HepG2 (cell line): ENCODE measurements around the gene ZNF792. TPM values are rescaled to one million over a fixed set of nuclear protein-coding genes. Genes with fewer than 3 reads are reported as not detected.

Experiments used
- ASH2L ChIP-seq: fragments of 300-600, 200-600 bp; sonication (generic); IDR thresholded peaks from 2 replicates; pipeline ENCODE4 v1.7.0; 2017; ENCODE audit warnings: low read depth, mild to moderate bottlenecking, moderate library complexity, mixed read lengths, low read length; ENCODE audit not compliant: insufficient read length
- CEBPB ChIP-seq: IDR thresholded peaks from 2 replicates; pipeline ENCODE4 v1.6.1; 2011; ENCODE audit warnings: low read depth, low read length, improper control_type of control experiment, borderline replicate concordance
- HDAC1 ChIP-seq: sonication (generic); formaldehyde crosslinking; IDR thresholded peaks from 2 replicates; pipeline ENCODE4 v1.5.1; 2020; ENCODE audit warnings: mild to moderate bottlenecking, missing genetic modification reagents
- HNRNPK ChIP-seq: fragments of 200-400 bp; formaldehyde crosslinking; IDR thresholded peaks from 2 replicates; pipeline ENCODE4 v1.6.1; 2018; ENCODE audit warnings: low read length, low read depth, moderate library complexity, mild to moderate bottlenecking; ENCODE audit not compliant: poor library complexity, severe bottlenecking
- ISX ChIP-seq: sonication (generic); formaldehyde crosslinking; conservative IDR thresholded peaks from 2 replicates; pipeline ENCODE4 v1.5.0; 2020; ENCODE audit warnings: missing genetic modification reagents
- KLF15 ChIP-seq: sonication (generic); formaldehyde crosslinking; IDR thresholded peaks from 2 replicates; pipeline ENCODE4 v1.8.1; 2023; ENCODE audit warnings: borderline replicate concordance, mild to moderate bottlenecking, inconsistent platforms, missing genetic modification reagents, mixed read lengths
- MBNL3 ChIP-seq: fragments of 250-450 bp; sonication (Bioruptor Pico); conservative IDR thresholded peaks from 2 replicates; pipeline ENCODE4 v1.8.0; 2022; ENCODE audit warnings: mild to moderate bottlenecking, inconsistent platforms
- NFYC ChIP-seq: IDR thresholded peaks from 2 replicates; pipeline ENCODE4 v1.6.1; 2016; ENCODE audit warnings: missing genetic modification reagents, missing compliant biosample characterization
- PAWR ChIP-seq: sonication (generic); formaldehyde crosslinking; IDR thresholded peaks from 2 replicates; pipeline ENCODE4 v1.4.0; 2020; ENCODE audit warnings: missing genetic modification reagents, mild to moderate bottlenecking, borderline replicate concordance
- SP140L ChIP-seq: sonication (generic); formaldehyde crosslinking; IDR thresholded peaks from 2 replicates; pipeline ENCODE4 v1.4.0; 2020; ENCODE audit warnings: missing genetic modification reagents, borderline replicate concordance
- ZNF569 ChIP-seq: sonication (generic); formaldehyde crosslinking; IDR thresholded peaks from 2 replicates; pipeline ENCODE4 v1.5.0; 2020; ENCODE audit warnings: mild to moderate bottlenecking, missing genetic modification reagents, moderate library complexity, borderline replicate concordance
- ZNF766 ChIP-seq: sonication (generic); formaldehyde crosslinking; IDR thresholded peaks from 2 replicates; pipeline ENCODE4 v1.5.0; 2020; ENCODE audit warnings: missing genetic modification reagents, borderline replicate concordance
- ZNF850 ChIP-seq: sonication (generic); formaldehyde crosslinking; conservative IDR thresholded peaks from 2 replicates; pipeline ENCODE4 v1.9.0; 2021; ENCODE audit warnings: mild to moderate bottlenecking, missing genetic modification reagents
- ZSCAN22 ChIP-seq: sonication (generic); formaldehyde crosslinking; IDR thresholded peaks from 2 replicates; pipeline ENCODE4 v1.4.0; 2020; ENCODE audit warnings: mild to moderate bottlenecking, missing genetic modification reagents
- polyA plus RNA-seq, 8 experiments: library from polyadenylated mRNA; depleted of rRNA in 3 of 8; stranded (reverse) in 7 of 8; unstranded in 1 of 8; fragments of >200 nt; fragmentation: Illumina TruSeq in 4 of 8; extraction: Trizol in 4 of 8; gene quantifications; 2 replicates each; pipeline versions ENCODE4 v1.2.1 to v1.2.3, GENCODE V29; 2011 to 2016; ENCODE audit warnings: low read depth in 4 of 8, missing spikeins in 1 of 8, mixed read lengths in 1 of 8; ENCODE audit not compliant: insufficient read depth in 1 of 8
- total RNA-seq, 5 experiments: library from RNA; depleted of rRNA; stranded (reverse); fragments of >200 nt; fragmentation: Illumina TruSeq; extraction: Trizol; gene quantifications; 2 replicates each; pipeline ENCODE4 v1.2.3, GENCODE V29; 2016; ENCODE audit warnings: low read depth in 1 of 5
- TF ChIP-seq, protein P1 (sequence below): fragments of 450-650 bp; IDR thresholded peaks from 2 replicates; pipeline ENCODE4 v1.6.1; 2017
- TF ChIP-seq, protein P2 (sequence below): sonication (generic); formaldehyde crosslinking; IDR thresholded peaks from 2 replicates; pipeline ENCODE4 v1.4.0; 2020; ENCODE audit warnings: missing genetic modification reagents
- TF ChIP-seq, protein P3 (sequence below): sonication (generic); formaldehyde crosslinking; IDR thresholded peaks from 2 replicates; pipeline ENCODE4 v1.8.1; 2023; ENCODE audit warnings: mild to moderate bottlenecking, moderate library complexity, missing genetic modification reagents
- TF ChIP-seq, protein P4 (sequence below): IDR thresholded peaks from 2 replicates; pipeline ENCODE4 v1.6.1; 2016; ENCODE audit warnings: low read depth
- TF ChIP-seq, protein P5 (sequence below): sonication (generic); formaldehyde crosslinking; IDR thresholded peaks from 2 replicates; pipeline ENCODE4 v1.5.0; 2020; ENCODE audit warnings: mild to moderate bottlenecking, missing genetic modification reagents

The ZNF792 gene
- total and polyA plus RNA-seq, 2 of the 13 experiments (the other 11 are each of a cell fraction or from before 2014, with no cell fraction given) = 5.5 to 11.5 TPM

DNA sequence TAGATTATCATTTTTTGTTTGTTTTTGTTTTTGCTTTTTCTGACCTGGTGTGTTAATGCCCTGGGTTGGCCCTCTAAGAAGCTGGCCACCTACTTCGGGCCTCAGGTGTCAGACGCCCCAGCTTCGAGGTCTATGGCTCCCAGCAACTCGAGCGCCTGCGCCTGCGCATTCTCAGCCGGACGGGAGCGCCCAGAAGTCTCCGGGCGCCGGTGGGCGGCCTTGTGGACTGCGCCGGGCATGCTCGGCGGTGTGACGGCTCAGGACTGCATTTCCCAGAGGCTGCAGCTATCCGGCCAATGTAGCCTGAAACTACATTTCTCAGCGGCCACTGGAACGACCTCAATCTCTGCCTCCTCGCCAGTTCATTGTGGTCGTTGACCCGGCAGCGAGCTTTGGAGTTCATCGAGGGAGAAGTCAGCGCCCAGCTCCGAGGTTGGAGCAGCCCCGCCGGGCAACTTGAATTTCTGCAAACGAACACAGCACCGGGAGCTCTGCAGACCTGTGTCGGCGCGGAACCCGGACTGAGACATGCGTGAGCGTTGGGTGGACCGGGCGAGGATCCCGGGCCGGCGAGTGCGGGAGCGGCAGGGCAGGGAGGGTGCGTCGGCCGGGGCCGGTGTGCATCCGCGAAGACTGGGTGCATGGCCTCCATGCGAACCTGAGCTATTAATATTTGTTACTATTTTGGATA, 37.2 kb downstream of the ZNF792 start, which contains the start of gene ZNF30 (continued):
- TF ChIP-seq SP140L (CRISPR knock-in tag) (no peak), HNRNPK (no peak), KLF15 (CRISPR knock-in tag) (no peak), PAWR (CRISPR knock-in tag) (no peak), ISX (CRISPR knock-in tag) (peak; percentile 48; the same call in 1 of the 2 replicates), NFYC (peak; percentile 41), ZSCAN22 (no peak), HDAC1 (CRISPR knock-in tag) (peak; percentile 75), ZNF569 (no peak), CEBPB (no peak), ZNF766 (peak; percentile 64; the same call in 1 of the 2 replicates), MBNL3 (no peak), ZNF850 (peak; percentile 85; the same call in 1 of the 2 replicates), ASH2L (peak; percentile 77)
- TF ChIP-seq, protein P1, sequence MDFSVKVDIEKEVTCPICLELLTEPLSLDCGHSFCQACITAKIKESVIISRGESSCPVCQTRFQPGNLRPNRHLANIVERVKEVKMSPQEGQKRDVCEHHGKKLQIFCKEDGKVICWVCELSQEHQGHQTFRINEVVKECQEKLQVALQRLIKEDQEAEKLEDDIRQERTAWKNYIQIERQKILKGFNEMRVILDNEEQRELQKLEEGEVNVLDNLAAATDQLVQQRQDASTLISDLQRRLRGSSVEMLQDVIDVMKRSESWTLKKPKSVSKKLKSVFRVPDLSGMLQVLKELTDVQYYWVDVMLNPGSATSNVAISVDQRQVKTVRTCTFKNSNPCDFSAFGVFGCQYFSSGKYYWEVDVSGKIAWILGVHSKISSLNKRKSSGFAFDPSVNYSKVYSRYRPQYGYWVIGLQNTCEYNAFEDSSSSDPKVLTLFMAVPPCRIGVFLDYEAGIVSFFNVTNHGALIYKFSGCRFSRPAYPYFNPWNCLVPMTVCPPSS = no peak
- TF ChIP-seq, protein P2, sequence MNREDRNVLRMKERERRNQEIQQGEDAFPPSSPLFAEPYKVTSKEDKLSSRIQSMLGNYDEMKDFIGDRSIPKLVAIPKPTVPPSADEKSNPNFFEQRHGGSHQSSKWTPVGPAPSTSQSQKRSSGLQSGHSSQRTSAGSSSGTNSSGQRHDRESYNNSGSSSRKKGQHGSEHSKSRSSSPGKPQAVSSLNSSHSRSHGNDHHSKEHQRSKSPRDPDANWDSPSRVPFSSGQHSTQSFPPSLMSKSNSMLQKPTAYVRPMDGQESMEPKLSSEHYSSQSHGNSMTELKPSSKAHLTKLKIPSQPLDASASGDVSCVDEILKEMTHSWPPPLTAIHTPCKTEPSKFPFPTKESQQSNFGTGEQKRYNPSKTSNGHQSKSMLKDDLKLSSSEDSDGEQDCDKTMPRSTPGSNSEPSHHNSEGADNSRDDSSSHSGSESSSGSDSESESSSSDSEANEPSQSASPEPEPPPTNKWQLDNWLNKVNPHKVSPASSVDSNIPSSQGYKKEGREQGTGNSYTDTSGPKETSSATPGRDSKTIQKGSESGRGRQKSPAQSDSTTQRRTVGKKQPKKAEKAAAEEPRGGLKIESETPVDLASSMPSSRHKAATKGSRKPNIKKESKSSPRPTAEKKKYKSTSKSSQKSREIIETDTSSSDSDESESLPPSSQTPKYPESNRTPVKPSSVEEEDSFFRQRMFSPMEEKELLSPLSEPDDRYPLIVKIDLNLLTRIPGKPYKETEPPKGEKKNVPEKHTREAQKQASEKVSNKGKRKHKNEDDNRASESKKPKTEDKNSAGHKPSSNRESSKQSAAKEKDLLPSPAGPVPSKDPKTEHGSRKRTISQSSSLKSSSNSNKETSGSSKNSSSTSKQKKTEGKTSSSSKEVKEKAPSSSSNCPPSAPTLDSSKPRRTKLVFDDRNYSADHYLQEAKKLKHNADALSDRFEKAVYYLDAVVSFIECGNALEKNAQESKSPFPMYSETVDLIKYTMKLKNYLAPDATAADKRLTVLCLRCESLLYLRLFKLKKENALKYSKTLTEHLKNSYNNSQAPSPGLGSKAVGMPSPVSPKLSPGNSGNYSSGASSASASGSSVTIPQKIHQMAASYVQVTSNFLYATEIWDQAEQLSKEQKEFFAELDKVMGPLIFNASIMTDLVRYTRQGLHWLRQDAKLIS (CRISPR knock-in tag) = no peak
- TF ChIP-seq, protein P3, sequence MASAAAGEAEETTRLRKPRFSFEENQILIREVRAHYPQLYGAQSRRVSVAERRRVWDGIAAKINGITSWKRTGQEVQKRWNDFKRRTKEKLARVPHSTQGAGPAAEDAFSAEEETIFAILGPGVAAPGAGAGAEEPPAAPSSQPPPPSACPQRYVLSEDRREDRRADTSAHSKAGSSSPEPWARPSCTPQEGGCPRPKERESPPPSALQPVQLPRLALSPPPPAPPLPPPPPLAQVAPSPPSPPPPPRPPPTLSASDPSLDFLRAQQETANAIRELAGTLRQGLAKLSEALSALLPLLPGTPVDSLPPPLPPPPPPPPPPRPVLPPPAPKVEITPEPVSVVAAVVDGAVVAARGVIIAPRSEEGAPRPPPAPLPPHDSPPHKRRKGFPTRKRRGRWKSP = peak; percentile 93
- TF ChIP-seq, protein P4, sequence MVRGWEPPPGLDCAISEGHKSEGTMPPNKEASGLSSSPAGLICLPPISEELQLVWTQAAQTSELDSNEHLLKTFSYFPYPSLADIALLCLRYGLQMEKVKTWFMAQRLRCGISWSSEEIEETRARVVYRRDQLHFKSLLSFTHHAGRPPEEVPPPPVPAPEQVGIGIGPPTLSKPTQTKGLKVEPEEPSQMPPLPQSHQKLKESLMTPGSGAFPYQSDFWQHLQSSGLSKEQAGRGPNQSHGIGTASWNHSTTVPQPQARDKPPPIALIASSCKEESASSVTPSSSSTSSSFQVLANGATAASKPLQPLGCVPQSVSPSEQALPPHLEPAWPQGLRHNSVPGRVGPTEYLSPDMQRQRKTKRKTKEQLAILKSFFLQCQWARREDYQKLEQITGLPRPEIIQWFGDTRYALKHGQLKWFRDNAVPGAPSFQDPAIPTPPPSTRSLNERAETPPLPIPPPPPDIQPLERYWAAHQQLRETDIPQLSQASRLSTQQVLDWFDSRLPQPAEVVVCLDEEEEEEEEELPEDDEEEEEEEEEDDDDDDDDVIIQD (CRISPR knock-in tag) = peak; percentile 43; the same call in 1 of the 2 replicates
- TF ChIP-seq, protein P5, sequence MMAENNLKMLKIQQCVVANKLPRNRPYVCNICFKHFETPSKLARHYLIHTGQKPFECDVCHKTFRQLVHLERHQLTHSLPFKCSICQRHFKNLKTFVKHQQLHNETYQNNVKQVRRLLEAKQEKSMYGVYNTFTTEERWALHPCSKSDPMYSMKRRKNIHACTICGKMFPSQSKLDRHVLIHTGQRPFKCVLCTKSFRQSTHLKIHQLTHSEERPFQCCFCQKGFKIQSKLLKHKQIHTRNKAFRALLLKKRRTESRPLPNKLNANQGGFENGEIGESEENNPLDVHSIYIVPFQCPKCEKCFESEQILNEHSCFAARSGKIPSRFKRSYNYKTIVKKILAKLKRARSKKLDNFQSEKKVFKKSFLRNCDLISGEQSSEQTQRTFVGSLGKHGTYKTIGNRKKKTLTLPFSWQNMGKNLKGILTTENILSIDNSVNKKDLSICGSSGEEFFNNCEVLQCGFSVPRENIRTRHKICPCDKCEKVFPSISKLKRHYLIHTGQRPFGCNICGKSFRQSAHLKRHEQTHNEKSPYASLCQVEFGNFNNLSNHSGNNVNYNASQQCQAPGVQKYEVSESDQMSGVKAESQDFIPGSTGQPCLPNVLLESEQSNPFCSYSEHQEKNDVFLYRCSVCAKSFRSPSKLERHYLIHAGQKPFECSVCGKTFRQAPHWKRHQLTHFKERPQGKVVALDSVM = peak; percentile 58; the same call in 1 of the 2 replicates
